Cardiac septum (tissue), 1 donor: ENCODE measurements around the gene CTSH. TPM values are rescaled to one million over a fixed set of nuclear protein-coding genes. Genes with fewer than 3 reads are reported as not detected.

ENCODE experiments used
- DNase-seq: peaks from one replicate; pipeline ENCODE4 v3.0.0-alpha.2; 2020; ENCODE audit warnings: low spot score
- intact Hi-C: fragments of 100-400 bp; cut with DNase I; formaldehyde crosslinking; loops from one replicate; pipeline ENCODE4 v1.14.0; 2022
- long read RNA-seq: library from polyadenylated mRNA; unstranded; transcript quantifications from one replicate; pipeline ENCODE4 v2.0.0, GENCODE V29; 2021
- total RNA-seq: library from RNA; stranded (reverse); fragmentation: NEBNext Ultra II Directional; extraction: Animal tissue kit (Norgen Biotek cat#: 25700); gene quantifications from one replicate; pipeline ENCODE4 v1.2.1, GENCODE V29; 2021
- donor health status: DM: no; HTN: no; CAD: no.

The CTSH gene, protein sequence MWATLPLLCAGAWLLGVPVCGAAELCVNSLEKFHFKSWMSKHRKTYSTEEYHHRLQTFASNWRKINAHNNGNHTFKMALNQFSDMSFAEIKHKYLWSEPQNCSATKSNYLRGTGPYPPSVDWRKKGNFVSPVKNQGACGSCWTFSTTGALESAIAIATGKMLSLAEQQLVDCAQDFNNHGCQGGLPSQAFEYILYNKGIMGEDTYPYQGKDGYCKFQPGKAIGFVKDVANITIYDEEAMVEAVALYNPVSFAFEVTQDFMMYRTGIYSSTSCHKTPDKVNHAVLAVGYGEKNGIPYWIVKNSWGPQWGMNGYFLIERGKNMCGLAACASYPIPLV
- 38.8 TPM for total RNA-seq
- long read RNA-seq, transcript CTSH-201 (12 exons, 2,190 nt): major isoform, 30 of 34 reads
- long read RNA-seq, partial matches to known transcripts: 2 of 34 reads
- long read RNA-seq, other reads (novel, unspliced or antisense): 2 of 34 reads

DNA sequence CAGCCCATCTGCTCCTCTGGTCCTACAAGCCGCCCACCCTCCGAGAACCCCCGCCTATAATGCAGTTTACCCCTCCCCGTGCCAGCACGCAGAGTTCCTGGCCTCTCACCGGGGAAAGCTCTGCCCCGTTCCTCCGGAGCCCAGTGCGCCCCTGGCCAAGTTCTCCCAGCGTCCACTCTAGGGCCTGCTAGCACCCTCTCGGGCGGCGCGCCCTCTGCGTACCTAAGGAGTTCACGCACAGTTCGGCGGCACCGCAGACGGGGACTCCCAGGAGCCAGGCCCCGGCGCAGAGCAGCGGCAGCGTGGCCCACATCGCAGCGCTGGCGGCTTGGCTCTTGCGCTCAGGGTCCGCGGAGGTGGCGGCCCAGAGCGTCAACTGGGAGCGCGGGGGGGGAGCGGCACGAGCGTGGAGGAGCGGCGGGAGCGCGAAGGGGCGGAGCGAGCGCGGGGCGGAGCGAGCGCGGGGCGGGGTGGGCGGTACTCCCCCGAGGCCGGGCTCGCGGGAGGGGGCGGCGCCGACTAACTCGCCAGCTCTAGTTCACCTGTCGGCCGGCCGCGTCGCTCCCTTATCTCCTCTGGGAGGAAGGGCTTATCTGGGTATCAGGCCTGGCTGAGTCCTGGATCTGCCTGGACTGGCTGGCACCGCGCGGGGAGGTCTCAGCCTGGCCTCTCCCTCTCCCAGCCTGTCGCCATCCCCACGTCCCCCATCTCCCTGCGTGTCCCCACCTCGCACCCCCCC lies at the start of gene CTSH:
Gene CTSH, minus strand, starts transcription at position 378 of the 739 bp plus-strand sequence. Its CDS starts 65 bp downstream, at position 313.
- DNase-seq: peak; percentile 91
- intact Hi-C loops: no loop called here

DNA sequence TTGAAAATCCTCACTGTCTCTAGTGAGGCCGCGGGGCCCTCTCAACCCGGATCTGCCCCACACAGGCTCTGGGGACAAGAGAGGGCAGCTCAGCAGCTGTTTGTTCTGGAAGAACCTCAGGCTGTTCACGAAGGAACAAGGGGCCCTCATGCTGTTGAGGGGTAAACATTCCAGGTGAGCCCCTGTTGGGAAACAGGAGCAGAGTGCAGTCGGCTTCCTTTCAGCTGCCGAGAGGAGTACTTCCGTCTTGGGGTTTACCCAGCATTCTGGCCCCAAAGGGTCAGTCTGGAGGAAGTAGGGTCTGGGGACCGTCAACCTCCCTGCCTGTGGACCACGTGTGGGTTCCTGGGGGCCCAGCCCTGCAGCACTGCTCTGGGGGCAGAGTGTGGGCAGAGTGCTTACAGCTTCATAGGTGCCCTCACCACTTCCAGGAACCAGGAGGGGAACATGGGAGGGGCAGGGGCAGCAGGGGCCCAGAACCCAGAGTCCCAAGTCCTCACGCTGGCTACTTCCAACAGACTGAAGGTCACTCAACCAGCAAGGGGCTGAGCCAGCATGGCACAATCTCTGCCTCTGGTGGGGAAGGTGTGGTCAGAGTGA lies 49.2 kb upstream of the CTSH start:
- intact Hi-C loops: no loop called here
- DNase-seq: no peak

DNA sequence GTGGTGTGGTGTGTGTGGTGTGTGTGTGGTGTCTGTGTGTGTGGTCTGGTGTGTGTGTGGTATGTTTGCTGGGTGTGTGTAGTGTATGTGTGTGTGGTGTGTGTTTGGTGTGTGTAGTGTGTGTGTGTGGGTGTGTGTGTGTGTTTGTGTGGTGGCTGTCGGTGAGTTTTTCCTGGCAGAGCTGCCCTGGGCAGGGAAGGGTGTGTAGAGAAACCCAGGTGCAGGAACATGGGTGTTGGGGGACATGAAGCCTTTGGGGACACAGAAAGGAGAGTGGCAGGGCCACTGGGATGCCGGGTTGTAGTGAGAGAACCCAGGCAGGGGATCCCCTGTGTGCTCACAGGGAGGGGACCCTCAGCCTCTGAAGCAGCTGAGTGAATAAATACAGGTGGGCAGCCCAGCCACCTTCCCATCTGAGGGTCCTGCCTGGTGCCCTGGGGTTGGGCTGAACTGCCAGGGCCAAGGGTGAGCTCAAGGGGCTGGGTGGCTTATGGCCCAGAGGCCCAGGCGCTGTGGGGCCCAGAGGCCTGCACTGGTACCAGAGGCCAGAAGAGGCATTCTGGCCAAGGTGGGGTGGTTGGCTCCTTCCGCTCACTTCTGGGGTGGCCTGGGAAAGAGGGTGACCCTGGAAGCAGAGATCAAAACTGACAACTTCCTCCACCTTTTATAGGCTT lies 48.5 kb upstream of the CTSH start:
- intact Hi-C loops: no loop called here
- DNase-seq: no peak

DNA sequence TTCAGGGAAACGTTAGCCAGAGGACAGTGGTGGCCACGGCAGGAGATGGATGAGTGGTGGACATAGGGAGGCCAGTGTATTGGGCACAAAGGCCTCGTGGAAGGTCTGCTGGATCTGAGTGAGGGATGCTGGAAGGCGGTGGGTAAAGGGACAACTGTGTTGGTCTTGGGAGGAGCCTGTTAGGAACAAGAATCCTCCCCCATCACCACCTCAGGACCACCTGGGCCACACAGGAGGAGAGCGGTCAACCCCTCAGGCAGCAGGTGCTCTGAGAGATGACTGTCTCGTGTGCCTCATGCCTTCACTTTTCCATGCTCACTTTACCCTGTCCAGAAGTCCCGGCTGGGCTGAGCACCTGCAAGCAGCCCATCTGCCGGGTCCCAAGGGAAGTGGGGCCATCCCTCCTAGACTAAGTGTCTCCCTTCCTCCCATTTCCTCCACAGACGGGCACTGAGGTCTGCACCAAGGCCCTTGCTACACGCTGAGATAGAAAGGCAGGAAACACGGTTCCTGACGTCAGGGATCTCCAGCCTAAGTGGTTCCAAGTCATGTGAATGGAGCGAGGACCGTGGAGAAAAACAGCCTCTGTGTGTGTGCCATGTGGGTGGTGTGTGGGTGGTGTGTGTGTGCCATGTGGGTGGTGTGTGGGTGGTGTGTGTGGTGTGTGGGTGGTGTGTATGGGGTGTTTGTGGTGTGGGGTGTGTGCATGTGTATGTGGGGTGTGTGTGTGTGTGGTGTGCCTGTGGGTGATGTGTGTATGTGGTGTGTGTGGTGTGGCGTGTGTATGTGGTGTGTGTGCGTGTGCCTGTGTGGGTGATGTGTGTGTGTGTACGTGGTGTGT lies 47.8 kb upstream of the CTSH start:
- intact Hi-C loops: no loop called here
- DNase-seq: no peak

DNA sequence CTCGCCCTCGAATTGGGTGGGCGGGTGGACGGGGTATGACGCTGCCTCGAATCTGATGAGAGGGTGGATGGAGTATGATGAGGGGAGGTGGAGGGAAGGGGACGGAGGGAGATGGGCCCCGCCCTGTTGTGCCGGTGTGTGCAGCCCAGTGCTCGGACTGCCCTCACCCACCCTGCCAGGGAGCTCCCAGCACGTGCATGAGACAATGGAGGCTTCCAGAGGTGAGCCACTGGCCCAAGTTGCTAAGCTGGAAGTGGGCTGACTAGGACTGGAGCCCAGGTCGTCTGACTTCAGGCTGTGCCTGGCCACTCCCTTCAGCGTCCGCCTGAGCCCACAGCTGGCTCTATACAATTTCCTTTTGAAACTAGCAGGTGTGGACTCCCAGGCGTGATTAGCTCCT lies 47.0 kb upstream of the CTSH start:
- intact Hi-C loops: no loop called here
- no peak for DNase-seq

DNA sequence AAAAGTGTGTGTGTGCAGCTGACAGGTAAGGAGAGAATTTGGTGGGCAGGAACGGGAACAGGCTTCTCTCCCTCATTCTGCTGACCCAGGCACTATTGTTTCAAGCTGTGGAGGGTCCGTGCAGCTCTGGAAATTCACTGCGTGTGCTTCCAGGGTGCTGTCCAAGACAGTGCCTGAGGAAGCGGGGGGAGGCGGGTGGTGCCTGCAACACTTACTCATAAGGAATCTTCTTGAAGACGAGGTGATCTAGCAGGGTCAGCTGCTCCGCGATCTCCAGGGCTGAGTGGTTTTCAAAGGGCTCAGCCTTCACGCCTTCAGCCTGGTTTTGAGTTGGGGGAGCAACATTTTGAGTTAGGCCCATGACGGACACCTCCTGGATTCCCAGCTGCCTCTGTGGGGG lies 46.6 kb upstream of the CTSH start:
- intact Hi-C loops: no loop called here
- DNase-seq: no peak

DNA sequence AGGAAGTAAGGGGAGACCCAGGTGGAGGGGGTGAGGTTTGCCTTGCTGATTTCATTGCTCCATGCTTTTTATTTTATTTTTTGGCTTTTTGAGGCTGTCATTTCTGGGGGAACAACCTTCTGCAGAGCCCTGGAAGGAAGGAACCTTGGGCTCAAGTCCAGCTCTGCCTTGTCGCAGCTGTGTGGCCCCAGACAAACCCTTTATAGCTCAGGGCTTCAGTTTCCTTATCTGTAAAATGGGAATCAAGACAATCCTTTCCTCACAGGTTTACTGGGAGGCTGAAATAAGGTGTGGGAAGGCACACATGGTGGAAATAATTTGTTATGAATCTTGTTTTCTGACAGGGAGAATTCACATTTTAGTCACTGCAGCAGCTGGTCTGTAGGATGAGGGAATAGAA lies 45.4 kb upstream of the CTSH start:
- no peak for DNase-seq
- intact Hi-C loops: no loop called here

DNA sequence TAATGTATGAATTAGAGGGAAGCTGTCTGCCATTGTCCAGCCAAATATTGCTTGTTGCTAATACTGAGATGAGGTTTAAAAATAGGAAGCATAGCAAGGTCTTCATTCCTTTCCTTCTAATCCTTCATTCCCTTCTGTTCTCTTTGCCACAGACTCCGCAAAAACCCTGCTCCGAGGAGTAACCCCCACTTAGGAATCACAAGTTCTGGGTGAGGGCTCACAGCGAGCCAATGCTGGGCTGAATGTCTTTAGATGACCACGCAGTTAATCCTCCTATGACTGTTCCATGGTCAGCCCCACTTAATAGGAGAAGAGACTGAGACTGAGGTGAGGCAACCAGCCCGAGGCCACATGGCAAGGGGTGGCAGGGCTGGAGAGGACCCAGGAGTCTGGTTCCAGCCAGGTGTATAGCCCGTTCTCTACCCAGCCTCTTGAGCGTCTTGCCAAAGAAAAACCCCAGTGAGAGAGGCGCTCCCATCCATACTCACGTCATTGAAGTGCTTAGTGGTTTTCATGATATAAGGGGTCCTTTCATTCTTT lies 44.9 kb upstream of the CTSH start:
- intact Hi-C loops: no loop called here
- DNase-seq: no peak

DNA sequence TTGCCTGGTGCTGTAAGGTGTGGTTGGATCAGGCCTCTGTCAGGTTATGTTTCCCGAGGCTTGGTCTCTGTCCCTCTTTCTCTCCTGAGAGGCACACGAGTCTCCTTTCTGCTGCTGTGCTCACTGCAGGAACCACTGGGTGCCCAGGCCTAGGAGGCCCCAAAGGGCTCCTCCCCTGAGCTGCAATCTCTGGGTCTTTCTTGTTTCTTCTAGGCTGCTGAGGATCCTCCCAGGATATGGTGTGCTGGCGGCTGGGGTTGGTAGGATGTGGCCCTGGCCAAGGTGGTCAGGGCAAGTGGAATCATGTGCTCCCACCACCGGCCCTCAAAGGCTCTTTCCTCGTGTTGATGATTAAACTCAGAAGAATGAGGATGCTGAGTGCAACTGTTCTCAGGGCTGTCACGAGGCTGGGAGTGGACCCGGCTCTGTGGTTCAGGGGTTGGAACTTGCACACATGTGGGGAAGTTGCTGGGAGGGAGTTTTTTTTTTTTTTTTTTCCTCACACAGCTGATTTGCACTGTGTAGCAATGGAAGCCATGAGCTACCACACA lies 43.6 kb upstream of the CTSH start:
- intact Hi-C loops: no loop called here
- DNase-seq: peak; percentile 83

DNA sequence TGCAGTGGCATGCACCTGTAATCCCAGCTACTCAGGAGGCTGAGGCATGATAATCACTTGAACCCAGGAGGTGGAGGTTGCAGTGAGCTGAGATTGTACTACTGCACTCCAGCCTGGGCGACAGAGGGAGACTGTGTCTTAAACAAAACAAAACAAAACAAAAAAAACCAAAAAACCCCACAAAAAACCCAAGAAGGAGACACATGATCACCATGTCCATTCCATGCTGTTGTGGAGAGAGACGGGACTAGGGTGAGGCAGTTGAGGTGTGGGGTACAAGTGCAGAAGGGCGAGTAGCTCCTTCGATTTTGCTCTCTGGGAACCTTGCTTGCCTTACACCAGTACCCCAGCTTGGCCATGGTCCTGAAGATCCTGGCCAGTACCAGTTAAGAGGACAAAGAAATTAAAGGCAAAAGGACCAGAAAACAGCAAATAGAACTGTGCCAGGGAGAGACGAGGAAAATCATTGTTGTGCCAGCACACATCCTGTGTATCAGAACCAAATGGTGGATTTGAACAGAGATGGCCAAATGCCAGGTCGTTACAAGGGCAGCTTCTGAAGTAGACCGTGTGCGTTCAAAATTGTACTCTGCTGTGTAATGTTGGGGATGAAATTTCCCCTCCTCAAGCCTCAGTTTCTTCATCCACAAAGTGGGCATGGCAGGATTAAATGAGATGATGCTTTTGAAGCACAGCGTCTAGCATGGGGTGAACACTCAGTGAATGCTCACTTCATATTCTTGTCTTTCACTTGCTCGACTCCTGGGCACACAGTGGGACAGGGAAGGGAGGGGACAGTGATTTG lies 42.9 kb upstream of the CTSH start:
- no peak for DNase-seq
- intact Hi-C loops: no loop called here

DNA sequence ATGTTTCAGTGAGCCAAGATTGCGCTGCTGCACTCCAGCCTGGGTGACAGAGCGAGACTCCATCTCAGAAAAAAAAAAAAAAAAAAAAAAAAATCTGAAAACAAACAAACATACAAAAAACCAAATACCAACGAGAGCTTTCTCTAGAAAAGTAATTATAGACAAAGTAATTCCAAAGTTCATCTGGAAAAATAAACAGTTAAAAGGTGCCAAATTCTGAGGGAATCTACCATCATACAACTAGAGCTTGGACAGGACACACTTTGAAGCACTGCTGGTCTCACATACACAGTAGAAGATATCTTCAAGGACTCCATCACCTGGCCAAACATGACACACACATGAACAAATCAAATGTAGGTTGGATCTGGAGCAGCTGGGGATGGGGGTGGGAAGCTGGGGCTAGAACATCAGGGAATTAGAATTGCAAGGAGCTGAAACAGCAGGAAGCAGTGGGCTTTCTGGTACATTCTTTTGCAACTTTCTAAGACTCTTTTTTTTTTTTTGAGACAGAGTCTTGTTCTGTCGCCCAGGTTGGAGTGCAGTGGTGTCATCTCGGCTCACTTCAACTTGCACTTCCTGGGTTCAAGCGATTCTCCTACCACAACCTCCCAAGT lies 41.1 kb upstream of the CTSH start:
- DNase-seq: no peak
- intact Hi-C loops: no loop called here

DNA sequence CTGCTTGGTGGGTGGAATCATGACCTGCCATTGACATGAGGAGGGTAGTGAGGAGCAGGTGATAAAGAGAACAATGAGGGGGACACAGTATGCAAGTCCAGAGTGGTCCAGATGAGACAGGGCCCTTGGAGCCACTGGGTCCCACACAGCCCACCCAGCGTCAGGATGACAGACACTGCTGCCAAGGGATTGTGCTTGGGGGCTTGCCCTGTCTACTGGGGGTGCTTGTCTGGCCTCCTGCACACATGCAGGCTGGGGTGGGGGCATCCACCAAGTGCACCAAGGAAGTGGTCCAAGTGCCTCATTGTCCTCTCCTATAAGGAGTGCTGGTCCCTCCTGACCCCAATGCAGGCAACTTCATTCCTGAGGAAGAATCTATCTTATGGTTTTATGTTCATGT lies 39.2 kb upstream of the CTSH start:
- DNase-seq: no peak
- intact Hi-C loops: loop anchor here (5.0 kb wide), 1 partner anchor 72 kb away; no protein-coding TSS in a partner anchor

DNA sequence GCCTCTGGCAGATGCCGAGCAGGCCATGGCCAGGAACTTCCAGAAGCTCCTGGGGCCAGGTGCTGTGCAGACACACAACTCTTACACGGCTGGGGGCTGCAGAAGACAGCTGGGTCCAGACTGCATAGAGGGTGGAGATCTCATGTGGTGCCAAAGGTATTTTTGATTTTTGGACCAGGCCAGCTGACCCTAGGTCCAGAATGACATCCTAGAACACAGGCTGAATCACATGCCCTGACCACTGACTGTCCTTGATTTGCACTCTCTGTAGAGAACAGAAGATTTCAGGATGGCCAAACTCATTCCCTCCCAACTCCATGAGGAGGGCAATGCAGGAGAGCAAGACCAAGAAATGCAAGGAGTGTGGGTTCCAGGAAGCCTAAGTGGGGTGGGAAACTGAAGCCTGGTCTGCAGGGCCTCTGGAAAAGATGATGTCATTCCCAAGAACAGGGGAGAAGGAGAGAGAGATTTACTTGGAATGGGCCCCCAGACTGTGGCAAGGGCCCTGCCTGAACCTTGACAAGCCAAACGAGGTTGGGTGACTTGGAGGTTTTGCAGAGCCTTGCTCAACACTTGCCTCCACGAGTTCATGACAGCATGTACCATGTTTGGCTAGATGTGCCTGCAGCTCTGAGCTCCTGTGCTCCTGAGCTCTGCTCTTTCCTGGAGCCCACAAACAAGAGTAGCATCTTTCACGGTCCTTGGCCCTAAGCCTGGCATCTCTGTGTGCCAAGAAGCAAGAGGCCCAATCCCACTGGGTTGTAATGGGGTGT lies 38.5 kb upstream of the CTSH start:
- no peak for DNase-seq
- intact Hi-C loops: loop anchor here (5.0 kb wide), 1 partner anchor 71 kb away; no protein-coding TSS in a partner anchor

DNA sequence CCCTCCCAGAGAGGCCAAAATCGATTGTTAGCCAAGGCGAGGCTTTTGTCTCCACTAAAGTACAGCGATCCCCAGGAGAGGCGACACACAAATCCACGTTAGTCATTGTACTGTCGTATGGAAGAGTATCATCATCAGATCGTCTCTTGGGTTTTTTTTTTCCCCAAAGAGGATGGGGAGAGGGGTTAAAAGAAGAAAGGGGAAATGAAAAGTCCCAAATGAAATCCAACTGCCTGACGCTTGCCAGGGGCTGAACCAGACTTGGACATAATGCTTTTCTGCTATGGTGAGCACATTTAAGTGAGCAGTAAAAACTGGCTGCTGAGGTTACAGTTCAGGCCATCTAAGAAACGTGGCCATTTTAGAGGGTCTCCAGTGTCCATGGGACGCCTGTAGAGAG lies 37.9 kb upstream of the CTSH start:
- intact Hi-C loops: loop anchor here (5.0 kb wide), 1 partner anchor 70 kb away; no protein-coding TSS in a partner anchor
- no peak for DNase-seq

DNA sequence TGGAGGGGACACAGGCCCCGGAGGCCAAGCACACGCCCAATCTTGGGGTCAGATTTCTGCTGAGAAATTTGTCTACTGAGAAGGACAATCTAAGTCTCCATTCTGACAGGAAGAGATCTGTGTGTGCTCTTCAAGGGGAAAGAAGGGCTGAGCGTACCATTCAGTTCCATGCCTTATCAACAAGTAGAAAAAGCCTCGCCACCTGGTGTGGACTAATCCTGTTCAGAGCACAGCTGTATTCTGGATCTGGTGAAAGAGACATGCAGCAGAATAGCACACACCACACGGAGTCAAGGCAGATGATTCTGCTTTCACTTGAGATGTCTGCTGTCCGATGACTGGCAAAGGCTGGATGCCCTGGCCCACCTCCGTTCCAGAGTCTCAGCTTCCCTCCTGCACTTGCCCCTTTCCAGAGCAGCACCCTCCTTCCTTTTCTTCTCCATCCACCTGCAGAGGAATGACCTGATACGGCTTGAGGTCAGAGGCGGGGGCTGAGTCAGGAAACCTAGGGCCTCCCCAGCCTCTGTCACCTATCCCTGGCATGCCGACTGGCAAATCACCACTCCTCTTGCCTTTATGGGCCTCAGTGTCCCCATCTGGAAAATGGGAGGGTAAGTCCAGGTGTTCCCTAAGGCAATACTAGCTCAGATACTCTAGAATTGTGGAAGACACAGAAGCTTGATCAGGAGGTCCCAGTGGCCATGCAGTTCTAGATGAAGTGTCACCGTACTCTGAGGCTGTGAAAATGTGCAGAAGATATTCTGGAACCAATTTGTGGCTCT lies 36.9 kb upstream of the CTSH start:
- intact Hi-C loops: loop anchor here (5.0 kb wide), 1 partner anchor 69 kb away; no protein-coding TSS in a partner anchor
- DNase-seq: no peak
